ENCODE data around the gene LRIG2.

LRIG2 gene

DNA sequence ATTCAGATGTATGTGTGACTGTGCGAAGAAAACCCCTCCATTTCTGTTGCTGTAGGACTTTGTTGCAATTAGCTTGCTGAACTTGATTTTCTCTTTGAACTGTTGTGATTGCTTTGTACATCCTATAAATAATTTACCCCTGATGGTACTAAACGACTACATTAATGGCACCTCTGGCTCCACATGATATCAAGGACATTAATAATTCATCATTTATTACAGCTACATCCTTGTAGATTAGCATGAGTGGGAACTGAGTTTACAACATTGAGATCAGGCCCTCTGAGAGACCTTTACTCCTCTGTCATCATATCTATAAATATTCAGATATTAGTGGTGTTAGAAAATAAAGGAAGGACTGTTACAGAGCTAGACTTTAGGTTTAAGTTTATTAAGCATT lies 13.5 kb downstream of the LRIG2 start:
- TF ChIP-seq SIN3A (IDR thresholded peaks at IDR 0.05; ENCODE audit: borderline replicate concordance, insufficient read depth, low read length), result no peak

DNA sequence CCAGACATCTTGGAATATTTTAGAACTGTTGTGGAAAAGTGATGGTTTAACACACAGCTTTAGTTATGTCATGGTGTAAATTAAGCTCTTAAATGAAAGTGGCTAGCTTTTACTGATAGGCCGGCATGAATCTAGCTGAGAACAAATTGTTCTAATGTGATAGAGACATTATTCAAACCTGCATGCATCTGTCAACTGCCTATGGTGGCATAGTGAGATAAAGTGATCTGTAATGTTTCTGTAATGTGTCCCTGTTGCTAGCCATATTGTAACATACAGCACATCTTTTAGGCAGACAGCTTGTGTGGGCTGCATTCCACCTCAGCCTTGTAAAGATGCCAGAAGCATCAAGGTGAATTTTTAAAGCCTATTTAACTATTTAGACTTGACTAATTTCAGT lies 16.0 kb downstream of the LRIG2 start:
- TF ChIP-seq TAF1 (IDR thresholded peaks at IDR 0.05; ENCODE audit: borderline replicate concordance, insufficient read depth, low read length) (no peak), POLR2AphosphoS5 (IDR thresholded peaks at IDR 0.05; ENCODE audit: low read depth, low read length) (no peak), FOXP2 (optimal IDR thresholded peaks at IDR 0.05; ENCODE audit: borderline replicate concordance, extremely low read depth, extremely low read length, insufficient read depth) (no peak), SIN3A (IDR thresholded peaks at IDR 0.05; ENCODE audit: borderline replicate concordance, insufficient read depth, low read length) (no peak)
- TF ChIP-seq, protein P1, sequence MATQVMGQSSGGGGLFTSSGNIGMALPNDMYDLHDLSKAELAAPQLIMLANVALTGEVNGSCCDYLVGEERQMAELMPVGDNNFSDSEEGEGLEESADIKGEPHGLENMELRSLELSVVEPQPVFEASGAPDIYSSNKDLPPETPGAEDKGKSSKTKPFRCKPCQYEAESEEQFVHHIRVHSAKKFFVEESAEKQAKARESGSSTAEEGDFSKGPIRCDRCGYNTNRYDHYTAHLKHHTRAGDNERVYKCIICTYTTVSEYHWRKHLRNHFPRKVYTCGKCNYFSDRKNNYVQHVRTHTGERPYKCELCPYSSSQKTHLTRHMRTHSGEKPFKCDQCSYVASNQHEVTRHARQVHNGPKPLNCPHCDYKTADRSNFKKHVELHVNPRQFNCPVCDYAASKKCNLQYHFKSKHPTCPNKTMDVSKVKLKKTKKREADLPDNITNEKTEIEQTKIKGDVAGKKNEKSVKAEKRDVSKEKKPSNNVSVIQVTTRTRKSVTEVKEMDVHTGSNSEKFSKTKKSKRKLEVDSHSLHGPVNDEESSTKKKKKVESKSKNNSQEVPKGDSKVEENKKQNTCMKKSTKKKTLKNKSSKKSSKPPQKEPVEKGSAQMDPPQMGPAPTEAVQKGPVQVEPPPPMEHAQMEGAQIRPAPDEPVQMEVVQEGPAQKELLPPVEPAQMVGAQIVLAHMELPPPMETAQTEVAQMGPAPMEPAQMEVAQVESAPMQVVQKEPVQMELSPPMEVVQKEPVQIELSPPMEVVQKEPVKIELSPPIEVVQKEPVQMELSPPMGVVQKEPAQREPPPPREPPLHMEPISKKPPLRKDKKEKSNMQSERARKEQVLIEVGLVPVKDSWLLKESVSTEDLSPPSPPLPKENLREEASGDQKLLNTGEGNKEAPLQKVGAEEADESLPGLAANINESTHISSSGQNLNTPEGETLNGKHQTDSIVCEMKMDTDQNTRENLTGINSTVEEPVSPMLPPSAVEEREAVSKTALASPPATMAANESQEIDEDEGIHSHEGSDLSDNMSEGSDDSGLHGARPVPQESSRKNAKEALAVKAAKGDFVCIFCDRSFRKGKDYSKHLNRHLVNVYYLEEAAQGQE (IDR thresholded peaks at IDR 0.05; ENCODE audit: insufficient read depth in 1 of 2, low read depth in 2 of 2, low read length in 2 of 2), result no peak

DNA sequence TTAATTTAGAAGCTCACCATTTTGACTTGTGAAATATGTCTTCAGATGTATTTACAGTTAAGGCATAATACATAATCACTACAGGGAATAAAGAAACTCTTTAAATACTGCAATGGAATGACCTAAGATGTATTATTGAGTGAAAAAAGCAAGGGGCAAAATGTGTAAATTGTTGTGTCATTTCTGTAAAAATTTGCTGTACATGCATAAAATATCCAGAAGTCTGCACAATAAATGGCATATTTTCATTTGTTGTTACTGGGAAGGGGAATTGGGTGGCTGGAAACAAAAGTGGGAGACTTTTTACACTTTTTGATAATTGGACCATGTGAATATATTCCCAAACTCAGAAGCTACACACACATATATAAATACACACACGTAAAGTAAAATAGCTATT lies 17.1 kb downstream of the LRIG2 start:
- TF ChIP-seq, protein P1 (IDR thresholded peaks at IDR 0.05; ENCODE audit: insufficient read depth in 1 of 2, low read depth in 2 of 2, low read length in 2 of 2), result no peak
- TF ChIP-seq TAF1 (IDR thresholded peaks at IDR 0.05; ENCODE audit: borderline replicate concordance, insufficient read depth, low read length) (no peak), POLR2AphosphoS5 (IDR thresholded peaks at IDR 0.05; ENCODE audit: low read depth, low read length) (no peak), SIN3A (IDR thresholded peaks at IDR 0.05; ENCODE audit: borderline replicate concordance, insufficient read depth, low read length) (no peak), FOXP2 (optimal IDR thresholded peaks at IDR 0.05; ENCODE audit: borderline replicate concordance, extremely low read depth, extremely low read length, insufficient read depth) (no peak)

DNA sequence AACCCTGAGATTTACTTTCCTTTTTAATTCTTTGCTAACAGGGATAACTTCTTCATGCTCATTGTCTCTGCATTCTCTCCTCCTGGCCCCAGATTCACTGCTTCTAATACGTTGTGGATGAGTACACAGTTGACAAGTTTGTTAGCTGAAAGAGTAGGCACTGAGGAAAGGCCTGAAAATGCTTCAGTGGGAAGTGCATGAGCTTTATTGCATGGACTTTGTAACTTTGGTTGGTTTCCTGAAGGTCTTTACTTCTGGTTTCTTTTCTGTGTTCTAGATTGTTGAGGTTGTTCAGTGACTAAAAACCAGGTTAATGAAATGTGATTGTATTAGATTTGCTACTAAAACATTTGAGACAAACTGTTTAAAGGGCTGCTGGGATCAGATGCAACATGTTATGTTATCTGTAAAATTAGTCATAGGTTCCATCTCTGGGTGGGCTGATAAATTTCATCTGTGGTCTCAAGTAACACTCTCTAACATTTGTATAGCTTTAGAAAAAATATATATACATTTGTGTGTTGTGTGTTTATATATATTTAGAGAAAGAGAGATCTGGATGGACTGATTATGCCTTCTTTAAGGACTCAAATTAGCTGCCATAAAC lies 19.1 kb downstream of the LRIG2 start:
- TF ChIP-seq, protein P1 (IDR thresholded peaks at IDR 0.05; ENCODE audit: insufficient read depth in 1 of 2, low read depth in 2 of 2, low read length in 2 of 2), result no peak
- TF ChIP-seq TAF1 (IDR thresholded peaks at IDR 0.05; ENCODE audit: borderline replicate concordance, insufficient read depth, low read length), result no peak
- TF ChIP-seq FOXP2 (optimal IDR thresholded peaks at IDR 0.05; ENCODE audit: borderline replicate concordance, extremely low read depth, extremely low read length, insufficient read depth), result no peak
- TF ChIP-seq POLR2AphosphoS5 (IDR thresholded peaks at IDR 0.05; ENCODE audit: low read depth, low read length), result no peak
- no peak for TF ChIP-seq SIN3A (IDR thresholded peaks at IDR 0.05; ENCODE audit: borderline replicate concordance, insufficient read depth, low read length)

DNA sequence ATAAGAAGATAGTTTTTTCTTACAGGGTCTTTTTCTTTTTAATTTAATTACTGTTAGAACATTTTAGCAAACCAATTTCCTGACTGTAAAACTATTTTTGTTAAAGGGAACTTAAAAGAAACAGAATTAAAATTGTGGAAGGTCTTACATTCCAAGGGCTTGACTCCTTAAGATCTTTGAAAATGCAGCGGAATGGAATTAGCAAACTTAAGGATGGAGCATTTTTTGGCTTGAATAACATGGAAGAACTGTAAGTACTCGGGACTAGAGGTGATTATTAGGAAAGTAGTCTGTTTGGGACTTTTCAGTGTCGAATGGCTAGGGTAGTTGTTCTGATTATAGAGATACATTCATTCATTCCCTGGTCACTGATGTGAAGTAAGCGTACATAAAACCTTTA lies 21.5 kb downstream of the LRIG2 start:
- TF ChIP-seq, protein P1 (IDR thresholded peaks at IDR 0.05; ENCODE audit: insufficient read depth in 1 of 2, low read depth in 2 of 2, low read length in 2 of 2), result no peak
- TF ChIP-seq SIN3A (IDR thresholded peaks at IDR 0.05; ENCODE audit: borderline replicate concordance, insufficient read depth, low read length), result no peak
- no peak for TF ChIP-seq TAF1 (IDR thresholded peaks at IDR 0.05; ENCODE audit: borderline replicate concordance, insufficient read depth, low read length)
- no peak for TF ChIP-seq POLR2AphosphoS5 (IDR thresholded peaks at IDR 0.05; ENCODE audit: low read depth, low read length)
- TF ChIP-seq FOXP2 (optimal IDR thresholded peaks at IDR 0.05; ENCODE audit: borderline replicate concordance, extremely low read depth, extremely low read length, insufficient read depth), result no peak

Data from PFSK-1 (cell line).